ENCODE results near the gene CLEC3B.
"Not testable (repeated sequence)": the region's sequence is repeated elsewhere in the genome, so short reads cannot be mapped to it uniquely, and the experiment has no call there.

CLEC3B gene, protein sequence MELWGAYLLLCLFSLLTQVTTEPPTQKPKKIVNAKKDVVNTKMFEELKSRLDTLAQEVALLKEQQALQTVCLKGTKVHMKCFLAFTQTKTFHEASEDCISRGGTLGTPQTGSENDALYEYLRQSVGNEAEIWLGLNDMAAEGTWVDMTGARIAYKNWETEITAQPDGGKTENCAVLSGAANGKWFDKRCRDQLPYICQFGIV

DNA sequence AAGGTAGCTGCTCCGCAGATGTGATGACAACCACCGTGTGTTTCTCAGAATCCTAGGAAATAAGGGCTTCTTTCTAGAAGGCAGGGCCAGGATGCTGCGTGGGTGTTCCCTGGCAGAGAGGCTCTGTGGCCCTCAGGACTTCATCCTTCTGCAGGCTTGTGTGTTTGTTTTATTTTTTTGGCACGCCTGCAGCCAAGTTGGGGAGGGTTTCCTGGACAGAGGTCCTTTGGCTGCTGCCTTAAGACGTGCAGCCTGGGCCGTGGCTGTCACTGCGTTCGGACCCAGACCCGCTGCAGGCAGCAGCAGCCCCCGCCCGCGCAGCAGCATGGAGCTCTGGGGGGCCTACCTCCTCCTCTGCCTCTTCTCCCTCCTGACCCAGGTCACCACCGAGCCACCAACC lies at the start of gene CLEC3B:
Gene CLEC3B, plus strand, starts transcription at position 266 of the 400 bp plus-strand sequence. Its CDS starts 60 bp downstream, at position 326.
- no peak for DNase-seq

- DNase-seq = no peak
These were observed 44.9 kb upstream of the CLEC3B start for GRCh38 chr3:44981220-44981619.

GRCh38 chr3:44981751-44982150 lies 44.4 kb upstream of the CLEC3B start:
- DNase-seq = no peak

DNA sequence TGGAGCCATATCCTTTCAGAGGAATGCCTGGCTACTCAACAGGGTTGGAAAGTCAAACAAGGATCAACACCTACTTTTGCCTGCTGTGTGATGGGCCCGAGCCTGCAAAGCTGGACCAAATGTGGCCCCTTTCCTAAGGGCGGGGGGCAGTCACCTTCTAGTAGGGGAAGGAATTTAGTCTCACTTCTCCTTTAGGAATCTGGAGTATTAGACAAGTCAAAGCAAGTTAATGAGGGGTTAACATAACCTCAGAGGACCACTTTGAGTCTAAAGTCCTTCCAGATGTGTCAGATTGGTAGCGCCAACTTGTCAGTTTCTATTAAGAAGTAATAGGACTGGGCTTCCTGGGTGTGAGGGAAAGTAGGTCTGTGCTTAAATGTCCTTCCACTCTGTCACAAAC lies 43.3 kb upstream of the CLEC3B start:
- no peak for DNase-seq

DNA sequence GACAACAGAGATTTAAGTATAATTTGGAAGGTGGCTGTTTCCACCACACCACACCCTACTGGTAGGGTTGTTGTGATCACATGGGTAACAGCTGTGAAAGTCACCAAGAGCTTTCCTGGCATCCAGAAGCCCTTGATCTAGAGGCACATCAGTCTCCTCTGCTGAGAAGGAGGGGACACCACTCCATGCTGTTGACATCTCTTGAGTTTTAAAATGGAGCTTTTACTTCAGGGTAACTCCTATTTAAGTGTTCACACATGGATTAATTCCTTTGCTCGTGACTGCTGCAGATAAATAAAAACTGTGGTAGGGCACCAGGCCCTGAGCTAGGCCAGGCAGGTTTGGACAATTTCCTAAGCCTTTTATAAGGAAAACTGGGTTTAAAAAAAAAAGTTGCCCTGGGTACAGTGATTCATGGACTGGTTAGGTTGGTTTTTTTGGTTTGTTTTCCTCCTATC lies 42.6 kb upstream of the CLEC3B start:
- DNase-seq = no peak

GRCh38 chr3:44984335-44984734 lies 41.8 kb upstream of the CLEC3B start:
- no peak for DNase-seq

GRCh38 chr3:44986330-44986729 lies 39.8 kb upstream of the CLEC3B start:
- DNase-seq = not testable (repeated sequence)

DNA sequence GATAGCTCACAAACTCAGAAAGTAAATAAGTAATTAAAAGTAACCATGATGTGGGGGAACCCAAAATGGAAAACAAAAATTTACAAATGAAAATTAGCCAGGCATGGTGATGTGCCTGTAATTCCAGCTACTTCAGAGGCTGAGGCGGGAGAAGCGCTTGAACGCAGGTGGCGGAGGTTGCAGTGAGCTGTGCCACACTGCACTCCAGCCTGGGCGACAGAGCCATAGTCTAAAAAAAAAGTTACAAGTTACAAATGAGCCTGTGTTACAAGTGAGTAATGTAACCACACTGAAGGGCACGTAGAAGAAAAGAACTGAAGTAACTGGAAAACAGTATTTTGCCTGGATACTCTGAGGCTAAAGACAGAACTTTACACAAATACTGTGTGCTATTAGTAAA lies 38.8 kb upstream of the CLEC3B start:
- DNase-seq = no peak

DNA sequence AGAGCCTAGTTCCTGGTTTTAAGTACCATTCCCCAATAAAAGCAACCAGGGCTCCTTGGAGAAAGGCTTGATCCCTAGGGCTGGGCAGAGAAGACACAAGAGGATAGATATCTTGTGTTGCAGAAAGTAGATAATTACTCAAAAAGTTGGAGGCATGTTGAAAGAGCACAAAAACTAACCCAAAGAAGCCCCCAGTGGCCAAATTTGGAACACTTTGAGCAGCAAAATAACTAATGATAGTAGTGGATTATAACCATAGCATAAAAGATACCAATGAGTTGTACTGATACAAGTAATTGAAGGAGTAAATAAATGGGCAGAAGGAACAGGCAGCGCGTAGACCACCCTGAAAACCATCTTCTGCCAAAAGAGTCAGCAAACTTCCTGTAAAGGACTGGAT lies 38.0 kb upstream of the CLEC3B start:
- no peak for DNase-seq

GRCh38 chr3:44989141-44989540 lies 37.0 kb upstream of the CLEC3B start:
- no peak for DNase-seq

- DNase-seq = no peak
These were observed 36.3 kb upstream of the CLEC3B start for GRCh38 chr3:44989636-44990373.

- DNase-seq = no peak
These were observed 34.8 kb upstream of the CLEC3B start for GRCh38 chr3:44991326-44991725.

DNA sequence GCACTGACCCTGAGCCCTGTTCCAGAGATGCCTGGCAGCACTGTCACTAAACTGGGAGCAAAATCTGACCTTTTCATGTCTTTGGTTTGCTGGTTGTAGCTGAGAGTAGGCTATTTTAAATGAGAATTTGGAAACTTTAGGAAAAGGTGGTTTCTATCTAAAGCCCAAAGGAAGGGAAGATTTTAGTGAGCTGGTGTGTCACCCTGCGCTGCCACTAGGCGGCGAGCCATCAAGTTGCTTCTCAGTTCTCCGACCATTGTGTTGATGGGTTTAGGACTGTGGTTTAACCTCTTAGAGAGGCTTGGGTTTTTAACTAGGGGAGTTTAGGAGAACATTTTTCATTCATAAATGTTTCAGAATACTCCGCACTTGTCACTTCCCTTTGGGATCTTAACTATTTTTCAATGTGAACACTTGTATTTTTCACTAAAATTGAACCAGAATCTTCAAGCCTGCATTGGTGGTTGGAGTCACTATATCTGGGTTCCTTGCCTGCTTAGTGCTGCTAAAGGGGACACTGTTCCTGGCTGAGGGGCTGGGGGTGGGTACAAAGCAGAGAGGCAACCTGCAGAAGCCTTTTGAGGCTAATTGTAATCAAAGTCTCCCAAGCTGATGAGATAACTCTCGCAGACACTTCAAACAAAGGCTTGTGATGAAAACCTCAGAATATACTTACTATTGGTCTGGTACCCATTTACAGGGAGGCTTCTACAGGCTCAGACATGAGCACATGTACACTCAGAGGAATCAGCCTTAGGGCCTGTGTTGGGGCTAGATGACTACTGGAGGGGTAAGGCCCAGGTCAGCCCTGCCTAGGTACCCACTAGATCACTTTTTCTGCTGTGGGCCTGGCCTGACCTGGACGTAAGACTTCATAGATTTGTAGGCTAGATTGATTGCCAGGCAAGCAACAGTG lies 33.3 kb upstream of the CLEC3B start:
- DNase-seq = peak; percentile 39

- no peak for DNase-seq
These were observed 32.5 kb upstream of the CLEC3B start for GRCh38 chr3:44993471-44994205.

DNA sequence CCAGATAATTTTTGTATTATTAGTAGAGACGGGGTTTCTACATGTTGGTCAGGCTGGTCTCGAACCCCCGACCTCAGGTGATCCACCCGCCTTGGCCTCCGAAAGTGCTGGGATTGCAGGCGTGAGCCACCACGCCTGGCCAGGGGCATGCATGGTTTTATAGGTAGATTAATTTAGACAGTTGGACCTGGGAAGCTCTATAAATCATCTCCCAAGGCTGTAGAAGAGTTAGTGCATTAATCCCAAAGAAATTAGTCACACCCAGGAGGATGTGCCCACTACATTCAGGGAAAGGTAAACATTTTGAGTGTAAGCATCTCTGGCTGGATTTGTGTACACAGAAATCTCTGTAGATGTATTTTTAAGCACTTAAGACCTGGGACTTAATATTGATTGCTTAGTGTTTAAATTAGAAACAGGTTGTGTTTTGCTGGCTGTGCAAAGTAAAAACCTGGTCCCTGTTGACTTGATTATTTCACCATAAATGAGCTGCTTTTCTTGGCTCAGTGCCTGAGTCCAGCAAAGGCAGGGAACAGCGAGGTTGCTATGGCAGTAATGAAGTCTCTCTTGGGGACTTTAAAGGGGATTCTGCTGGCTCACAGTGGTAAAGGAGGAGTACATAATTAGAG lies 30.8 kb upstream of the CLEC3B start:
- no peak for DNase-seq

- no peak for DNase-seq
These were observed 29.5 kb upstream of the CLEC3B start for GRCh38 chr3:44996556-44996969.

DNA sequence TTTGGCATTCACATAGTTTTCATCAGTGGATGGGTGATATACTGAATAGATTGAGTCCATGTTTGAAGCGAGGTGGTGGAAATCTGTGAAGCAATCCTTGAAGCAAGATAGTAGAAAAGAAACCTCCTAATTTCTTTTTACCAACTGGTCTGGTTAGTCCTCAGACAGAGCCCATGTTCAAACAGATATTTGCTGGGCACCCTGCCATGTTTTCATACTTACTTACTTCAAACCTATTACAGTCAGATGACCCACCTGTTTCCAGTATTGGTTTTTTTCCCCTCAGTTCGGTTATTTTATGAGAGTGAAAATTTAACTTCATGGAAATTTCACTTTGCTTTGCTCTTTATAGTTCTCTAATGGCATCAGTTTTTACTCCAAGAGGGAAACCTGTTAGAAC lies 26.3 kb upstream of the CLEC3B start:
- no peak for DNase-seq

DNA sequence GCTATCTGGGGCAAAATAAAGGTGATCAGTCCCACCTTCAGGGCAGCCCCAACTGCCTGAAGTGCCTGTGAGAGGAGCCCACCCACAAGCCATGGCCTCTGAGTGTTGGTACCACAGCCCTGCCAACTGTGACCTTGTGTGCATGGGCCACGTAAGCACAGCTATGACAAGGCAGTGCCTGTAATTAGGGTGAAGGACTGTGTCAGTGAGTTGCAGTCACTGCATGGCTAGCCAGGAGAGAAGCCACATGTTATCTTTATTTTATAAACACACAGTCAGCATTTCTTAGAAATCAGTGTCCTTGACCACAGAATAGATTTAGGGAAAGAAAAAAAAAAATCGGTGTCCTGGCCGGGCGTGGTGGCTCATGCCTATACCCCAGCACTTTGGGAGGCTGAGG lies 25.3 kb upstream of the CLEC3B start:
- DNase-seq = no peak

DNA sequence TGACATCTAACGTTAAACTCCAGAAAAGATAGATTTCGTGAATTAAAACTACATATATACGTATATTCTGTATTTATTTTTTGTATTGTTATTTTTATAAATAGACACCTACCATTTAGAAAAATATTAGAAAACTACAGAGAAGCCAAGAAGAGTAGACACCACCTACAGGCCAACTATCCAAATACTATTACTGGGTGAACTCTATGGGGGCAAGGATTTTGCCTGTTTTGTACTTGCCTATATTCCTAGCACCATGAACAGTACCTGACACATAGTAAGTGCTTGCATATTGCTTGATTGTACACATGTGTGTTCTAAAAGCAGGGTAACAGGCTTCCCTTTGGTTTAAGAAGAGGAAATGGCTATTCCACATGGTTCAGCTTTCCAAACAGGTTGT lies 24.4 kb upstream of the CLEC3B start:
- DNase-seq = no peak

DNA sequence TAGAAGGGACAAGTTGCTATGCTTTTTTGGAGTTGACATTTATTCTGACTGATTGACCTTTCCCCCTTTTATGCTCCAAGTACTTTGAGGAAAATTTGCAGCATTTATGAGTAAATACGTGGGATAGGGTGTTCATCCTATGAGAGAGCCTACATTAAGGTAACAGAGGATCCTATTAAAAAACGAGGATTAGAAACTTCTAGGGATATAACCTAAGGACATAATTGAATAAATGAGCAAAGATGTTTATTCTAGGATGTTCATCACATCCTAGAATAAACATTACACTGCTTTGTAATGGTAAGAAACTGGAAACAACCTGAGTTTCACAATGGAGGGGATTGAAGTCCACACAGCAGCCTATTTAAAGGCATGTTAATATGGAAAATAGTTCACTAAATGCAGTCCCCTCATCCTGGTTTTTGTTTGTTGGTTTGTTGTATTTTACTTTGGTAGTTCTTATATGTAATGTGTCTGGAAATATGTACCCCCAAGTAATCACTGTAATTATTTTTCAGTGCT lies 23.9 kb upstream of the CLEC3B start:
- DNase-seq = no peak

DNA sequence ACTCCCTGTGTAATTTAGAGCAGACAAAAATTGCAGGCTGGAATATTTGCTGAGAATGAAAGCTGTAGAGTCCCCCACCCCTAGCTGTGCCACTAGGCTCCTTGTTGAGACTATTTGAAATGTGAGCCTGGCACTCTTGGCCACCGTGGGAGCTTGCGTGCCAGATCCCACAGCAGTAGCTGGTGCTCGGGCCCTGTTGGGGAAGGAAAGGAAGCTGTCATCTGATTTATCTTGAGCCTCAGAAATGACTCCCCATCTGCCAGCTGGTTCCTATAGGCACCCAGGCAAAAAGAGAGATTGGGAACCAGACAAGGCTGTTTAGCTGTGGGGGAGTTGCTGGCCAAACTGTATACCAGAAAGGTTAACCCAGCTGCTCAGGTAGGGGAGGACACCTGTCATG lies 23.4 kb upstream of the CLEC3B start:
- no peak for DNase-seq

DNA sequence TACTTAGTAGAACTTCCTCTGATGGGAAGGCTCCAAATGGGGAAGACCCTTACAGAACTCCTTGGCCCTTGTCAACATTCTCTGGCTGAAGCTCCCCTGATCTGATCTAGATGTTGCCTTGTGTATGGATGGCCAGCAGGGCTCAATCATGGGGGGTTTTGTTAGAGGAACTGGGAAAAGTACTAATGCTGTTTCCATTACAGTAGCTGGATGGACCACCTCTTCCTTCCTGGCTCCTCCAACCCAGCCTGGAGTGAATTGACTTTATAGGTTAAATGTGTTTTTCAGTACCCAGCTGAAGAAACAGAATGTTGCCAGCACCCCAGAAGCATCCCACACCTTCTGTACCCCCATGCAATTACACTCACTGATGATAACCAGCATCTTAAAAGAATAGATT lies 22.7 kb upstream of the CLEC3B start:
- no peak for DNase-seq

Data from 8988T (cell line).